HG03571 (cell line): ENCODE data around the gene SDC4.

Experiments used
- ATAC-seq: cut with Tn5 transposase; IDR thresholded peaks from one replicate; pipeline ENCODE4 v1.9.1; 2021; ENCODE audit not compliant: unreplicated experiment

The SDC4 gene

GRCh38 chr20:45344168-45344860, 3.9 kb downstream of the SDC4 start:
- no peak for ATAC-seq

- no peak for ATAC-seq
These were observed 4.6 kb downstream of the SDC4 start for GRCh38 chr20:45343532-45344167.

- no peak for ATAC-seq
These were observed 5.2 kb downstream of the SDC4 start for GRCh38 chr20:45342855-45343531.

GRCh38 chr20:45341939-45342854, 6.0 kb downstream of the SDC4 start:
- no peak for ATAC-seq

- ATAC-seq: no peak
These were observed 6.7 kb downstream of the SDC4 start for GRCh38 chr20:45341579-45341938.

- ATAC-seq: no peak
These were observed 7.3 kb downstream of the SDC4 start for GRCh38 chr20:45340951-45341350.

GRCh38 chr20:45340236-45340847, 7.9 kb downstream of the SDC4 start:
- ATAC-seq: no peak

GRCh38 chr20:45339799-45340198, 8.4 kb downstream of the SDC4 start:
- no peak for ATAC-seq

- no peak for ATAC-seq
These were observed 9.1 kb downstream of the SDC4 start for GRCh38 chr20:45339084-45339483.

GRCh38 chr20:45338121-45339030, 9.8 kb downstream of the SDC4 start:
- no peak for ATAC-seq

- no peak for ATAC-seq
These were observed 10.7 kb downstream of the SDC4 start for GRCh38 chr20:45337367-45338120.

GRCh38 chr20:45336530-45337366, 11.5 kb downstream of the SDC4 start:
- ATAC-seq: no peak

GRCh38 chr20:45330476-45330875, 17.7 kb downstream of the SDC4 start:
- ATAC-seq: no peak

GRCh38 chr20:45329497-45330319, 18.5 kb downstream of the SDC4 start:
- ATAC-seq: no peak

- ATAC-seq: no peak
These were observed 19.8 kb downstream of the SDC4 start for GRCh38 chr20:45328451-45328850.

GRCh38 chr20:45325371-45325770, 22.9 kb downstream of the SDC4 start:
- no peak for ATAC-seq

- ATAC-seq: no peak
These were observed 24.5 kb downstream of the SDC4 start for GRCh38 chr20:45323731-45324130.
